ENCODE results near the gene PKP3.

PKP3 gene

DNA sequence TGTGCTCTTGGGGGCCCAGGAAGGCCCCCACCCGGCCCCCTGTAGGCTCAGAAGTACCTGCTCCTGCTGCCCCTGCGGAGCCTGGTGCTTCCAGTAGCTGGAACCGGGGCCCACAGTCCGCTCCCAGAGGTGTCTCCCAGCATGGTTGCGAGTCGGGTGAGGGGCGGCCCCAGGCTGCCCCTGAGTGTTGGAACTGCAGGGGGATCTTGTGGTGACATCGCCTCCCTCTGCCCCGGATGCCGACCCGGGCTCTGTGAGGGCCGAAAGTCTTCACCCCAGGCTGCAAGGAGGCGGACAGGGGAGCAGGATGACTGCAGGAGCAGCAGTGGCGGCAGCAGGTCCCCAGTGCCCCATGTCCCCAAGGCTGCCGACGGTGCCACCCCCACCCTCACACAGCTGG is 9.5 kb upstream of the PKP3 start:
- TF ChIP-seq TAF1 (IDR thresholded peaks at IDR 0.05; ENCODE audit: borderline replicate concordance, insufficient read depth, low read length): no peak
- TF ChIP-seq POLR2AphosphoS5 (IDR thresholded peaks at IDR 0.05; ENCODE audit: low read depth, low read length): no peak
- TF ChIP-seq, protein P1, sequence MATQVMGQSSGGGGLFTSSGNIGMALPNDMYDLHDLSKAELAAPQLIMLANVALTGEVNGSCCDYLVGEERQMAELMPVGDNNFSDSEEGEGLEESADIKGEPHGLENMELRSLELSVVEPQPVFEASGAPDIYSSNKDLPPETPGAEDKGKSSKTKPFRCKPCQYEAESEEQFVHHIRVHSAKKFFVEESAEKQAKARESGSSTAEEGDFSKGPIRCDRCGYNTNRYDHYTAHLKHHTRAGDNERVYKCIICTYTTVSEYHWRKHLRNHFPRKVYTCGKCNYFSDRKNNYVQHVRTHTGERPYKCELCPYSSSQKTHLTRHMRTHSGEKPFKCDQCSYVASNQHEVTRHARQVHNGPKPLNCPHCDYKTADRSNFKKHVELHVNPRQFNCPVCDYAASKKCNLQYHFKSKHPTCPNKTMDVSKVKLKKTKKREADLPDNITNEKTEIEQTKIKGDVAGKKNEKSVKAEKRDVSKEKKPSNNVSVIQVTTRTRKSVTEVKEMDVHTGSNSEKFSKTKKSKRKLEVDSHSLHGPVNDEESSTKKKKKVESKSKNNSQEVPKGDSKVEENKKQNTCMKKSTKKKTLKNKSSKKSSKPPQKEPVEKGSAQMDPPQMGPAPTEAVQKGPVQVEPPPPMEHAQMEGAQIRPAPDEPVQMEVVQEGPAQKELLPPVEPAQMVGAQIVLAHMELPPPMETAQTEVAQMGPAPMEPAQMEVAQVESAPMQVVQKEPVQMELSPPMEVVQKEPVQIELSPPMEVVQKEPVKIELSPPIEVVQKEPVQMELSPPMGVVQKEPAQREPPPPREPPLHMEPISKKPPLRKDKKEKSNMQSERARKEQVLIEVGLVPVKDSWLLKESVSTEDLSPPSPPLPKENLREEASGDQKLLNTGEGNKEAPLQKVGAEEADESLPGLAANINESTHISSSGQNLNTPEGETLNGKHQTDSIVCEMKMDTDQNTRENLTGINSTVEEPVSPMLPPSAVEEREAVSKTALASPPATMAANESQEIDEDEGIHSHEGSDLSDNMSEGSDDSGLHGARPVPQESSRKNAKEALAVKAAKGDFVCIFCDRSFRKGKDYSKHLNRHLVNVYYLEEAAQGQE (IDR thresholded peaks at IDR 0.05; ENCODE audit: insufficient read depth in 1 of 2, low read depth in 2 of 2, low read length in 2 of 2): no peak
- no peak for TF ChIP-seq FOXP2 (optimal IDR thresholded peaks at IDR 0.05; ENCODE audit: borderline replicate concordance, extremely low read depth, extremely low read length, insufficient read depth)
- TF ChIP-seq SIN3A (IDR thresholded peaks at IDR 0.05; ENCODE audit: borderline replicate concordance, insufficient read depth, low read length): no peak

DNA sequence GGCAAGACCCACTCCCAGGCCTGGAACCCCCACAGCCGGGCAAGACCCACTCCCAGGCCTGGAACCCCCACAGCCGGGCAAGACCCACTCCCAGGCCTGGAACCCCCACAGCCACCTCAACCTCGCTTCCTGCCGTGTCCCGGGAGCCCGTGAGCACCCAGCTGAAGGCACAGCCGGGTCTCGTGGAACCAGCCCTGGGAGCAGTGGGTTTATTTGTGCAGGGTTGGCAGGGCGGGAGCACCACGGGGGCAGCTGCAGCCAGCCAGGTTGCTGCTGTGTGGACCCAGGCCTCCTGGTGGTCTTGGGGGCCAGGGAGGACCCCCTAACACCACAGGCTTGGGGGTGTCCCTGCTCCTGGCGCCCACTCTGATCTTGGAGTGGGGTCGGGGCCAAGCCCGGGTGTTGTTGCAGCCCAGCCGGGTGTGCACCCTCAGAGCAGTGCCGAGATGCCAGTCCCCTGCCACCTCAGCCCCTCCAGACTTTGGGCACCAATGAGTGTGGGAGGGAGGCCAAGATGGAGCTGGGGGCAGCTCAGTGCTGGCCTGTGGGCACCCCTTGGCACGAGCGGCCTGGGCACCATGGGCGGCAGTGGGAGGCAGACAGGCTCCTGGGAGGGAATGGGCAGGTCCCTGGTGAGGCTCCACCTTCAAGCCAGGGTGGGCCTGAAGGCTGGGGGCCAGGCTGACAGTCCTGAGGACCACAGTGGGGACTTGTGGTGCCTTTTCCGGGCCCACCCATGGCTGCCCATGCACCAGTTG is 8.2 kb upstream of the PKP3 start:
- TF ChIP-seq FOXP2 (optimal IDR thresholded peaks at IDR 0.05; ENCODE audit: borderline replicate concordance, extremely low read depth, extremely low read length, insufficient read depth) (no peak), SIN3A (IDR thresholded peaks at IDR 0.05; ENCODE audit: borderline replicate concordance, insufficient read depth, low read length) (no peak), POLR2AphosphoS5 (IDR thresholded peaks at IDR 0.05; ENCODE audit: low read depth, low read length) (no peak), TAF1 (IDR thresholded peaks at IDR 0.05; ENCODE audit: borderline replicate concordance, insufficient read depth, low read length) (no peak)
- TF ChIP-seq, protein P1 (IDR thresholded peaks at IDR 0.05; ENCODE audit: insufficient read depth in 1 of 2, low read depth in 2 of 2, low read length in 2 of 2): no peak

DNA sequence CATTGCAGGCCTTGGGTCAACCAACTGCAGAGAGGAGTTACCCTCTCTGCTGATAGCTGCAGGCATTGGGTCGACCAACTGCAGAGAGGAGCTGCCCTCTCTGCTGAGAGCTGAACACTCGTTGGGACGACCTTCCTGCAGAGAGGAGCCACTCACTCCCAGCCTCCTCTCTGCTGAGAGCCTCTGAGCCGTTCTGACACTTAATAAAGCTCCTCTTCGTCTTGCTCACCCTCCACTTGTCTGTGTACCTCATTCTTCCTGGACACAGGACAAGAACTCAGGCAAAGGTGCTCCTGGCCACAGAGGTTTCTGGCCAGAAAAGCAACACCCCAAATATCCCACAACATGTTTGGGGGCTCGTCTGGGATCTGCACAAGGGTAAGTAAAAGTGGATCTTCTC is 7.5 kb upstream of the PKP3 start:
- TF ChIP-seq FOXP2 (optimal IDR thresholded peaks at IDR 0.05; ENCODE audit: borderline replicate concordance, extremely low read depth, extremely low read length, insufficient read depth): no peak
- TF ChIP-seq, protein P1 (IDR thresholded peaks at IDR 0.05; ENCODE audit: insufficient read depth in 1 of 2, low read depth in 2 of 2, low read length in 2 of 2): no peak
- no peak for TF ChIP-seq SIN3A (IDR thresholded peaks at IDR 0.05; ENCODE audit: borderline replicate concordance, insufficient read depth, low read length)
- TF ChIP-seq POLR2AphosphoS5 (IDR thresholded peaks at IDR 0.05; ENCODE audit: low read depth, low read length): no peak
- TF ChIP-seq TAF1 (IDR thresholded peaks at IDR 0.05; ENCODE audit: borderline replicate concordance, insufficient read depth, low read length): no peak

DNA sequence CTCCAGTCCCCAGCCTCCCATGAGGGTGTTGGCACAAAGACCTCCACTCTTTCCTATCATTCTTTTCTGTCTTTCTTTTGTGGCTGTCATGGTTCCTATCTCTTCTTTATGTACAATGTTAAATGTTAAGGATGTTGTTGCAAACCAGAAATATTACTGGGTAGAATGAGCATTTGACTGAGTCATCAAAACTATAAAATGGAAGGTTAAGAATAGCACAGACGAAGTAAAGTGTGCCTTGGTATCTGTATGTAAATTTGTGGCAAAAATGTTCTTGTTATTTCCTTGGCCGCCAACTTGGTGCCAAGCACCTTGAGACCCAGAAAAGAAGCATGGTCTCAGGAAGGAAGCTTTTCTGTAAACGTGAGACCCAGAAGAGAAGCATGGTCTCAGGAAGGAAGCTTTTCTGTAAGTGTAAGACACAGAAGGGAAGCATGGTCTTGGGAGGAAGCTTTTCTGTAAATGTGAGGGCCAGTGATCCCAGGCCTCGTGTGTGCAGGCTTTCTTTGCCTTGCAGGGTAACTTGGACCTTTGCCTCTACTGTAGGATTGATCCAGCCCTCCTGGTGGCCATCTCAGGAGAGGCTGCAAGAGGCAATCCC is 6.7 kb upstream of the PKP3 start:
- TF ChIP-seq POLR2AphosphoS5 (IDR thresholded peaks at IDR 0.05; ENCODE audit: low read depth, low read length) (no peak), FOXP2 (optimal IDR thresholded peaks at IDR 0.05; ENCODE audit: borderline replicate concordance, extremely low read depth, extremely low read length, insufficient read depth) (no peak), TAF1 (IDR thresholded peaks at IDR 0.05; ENCODE audit: borderline replicate concordance, insufficient read depth, low read length) (no peak)

DNA sequence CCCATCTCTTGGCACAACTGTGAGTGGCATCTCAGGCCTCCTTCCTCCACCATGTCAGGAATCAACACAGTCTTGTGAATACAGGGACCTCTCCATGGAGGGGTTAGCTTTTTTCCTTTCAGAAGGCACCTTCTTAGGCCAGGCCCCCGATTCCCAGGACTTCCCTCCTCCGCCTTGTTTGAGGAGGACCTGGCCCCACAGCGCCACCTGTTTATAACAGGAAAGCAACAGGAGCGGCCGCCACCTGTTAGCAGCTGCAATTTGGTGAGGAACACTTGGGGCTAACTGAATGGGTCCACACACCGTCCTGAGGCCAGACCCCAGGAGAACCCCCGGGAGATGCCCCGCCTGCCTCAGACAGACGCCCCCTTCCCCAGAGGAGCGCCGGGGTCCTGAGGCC is 3.8 kb upstream of the PKP3 start:
- TF ChIP-seq TAF1 (IDR thresholded peaks at IDR 0.05; ENCODE audit: borderline replicate concordance, insufficient read depth, low read length) (no peak), SIN3A (IDR thresholded peaks at IDR 0.05; ENCODE audit: borderline replicate concordance, insufficient read depth, low read length) (no peak), POLR2AphosphoS5 (IDR thresholded peaks at IDR 0.05; ENCODE audit: low read depth, low read length) (no peak), FOXP2 (optimal IDR thresholded peaks at IDR 0.05; ENCODE audit: borderline replicate concordance, extremely low read depth, extremely low read length, insufficient read depth) (no peak)
- TF ChIP-seq, protein P1 (IDR thresholded peaks at IDR 0.05; ENCODE audit: insufficient read depth in 1 of 2, low read depth in 2 of 2, low read length in 2 of 2): no peak
